RWPE2 (cell line): Measurements from ENCODE around the gene ZNF280D.

Experiments
- ATAC-seq: fragments of 200-7000 bp; cut with Tn5 transposase; 3 replicates; pipeline ENCODE4 v1.9.1; 2021; ENCODE audit warnings: low read depth
- DNase-seq: peaks from one replicate; pipeline ENCODE4 v3.0.0-alpha.2; 2020; ENCODE audit warnings: low spot score
- H3K27ac ChIP-seq: fragments of 450-650 bp; 2 replicates; pipeline ENCODE4 v1.5.1; 2017; ENCODE audit warnings: mild to moderate bottlenecking; ENCODE audit not compliant: poor library complexity, severe bottlenecking
- H3K27me3 ChIP-seq: fragments of 250-450 bp; sonication (Bioruptor Pico); 2 replicates; pipeline ENCODE4 v1.5.1; 2021; ENCODE audit warnings: mild to moderate bottlenecking, moderate library complexity; ENCODE audit not compliant: insufficient read depth, poor library complexity, severe bottlenecking
- H3K36me3 ChIP-seq: fragments of 250-450 bp; sonication (Bioruptor Pico); 2 replicates; pipeline ENCODE4 v1.5.1; 2020; ENCODE audit warnings: low read depth, mild to moderate bottlenecking, moderate library complexity
- H3K4me1 ChIP-seq: fragments of 250-450 bp; sonication (Bioruptor Pico); 2 replicates; pipeline ENCODE4 v1.5.1; 2021; ENCODE audit warnings: mild to moderate bottlenecking, moderate library complexity; ENCODE audit not compliant: insufficient read depth, poor library complexity, severe bottlenecking
- H3K4me3 ChIP-seq: fragments of 250-450 bp; sonication (Bioruptor Pico); 2 replicates; pipeline ENCODE4 v1.5.1; 2021; ENCODE audit warnings: mild to moderate bottlenecking, moderate library complexity; ENCODE audit not compliant: severe bottlenecking
- H3K9me3 ChIP-seq: fragments of 250-450 bp; sonication (Bioruptor Pico); 2 replicates; pipeline ENCODE4 v1.5.1; 2021; ENCODE audit warnings: mild to moderate bottlenecking, moderate library complexity; ENCODE audit not compliant: severe bottlenecking
- CTCF ChIP-seq: fragments of 450-650 bp; IDR thresholded peaks from one replicate; pipeline ENCODE4 v1.5.1; 2017; ENCODE audit warnings: mild to moderate bottlenecking, moderate library complexity; ENCODE audit not compliant: poor library complexity, severe bottlenecking

The ZNF280D gene

DNA sequence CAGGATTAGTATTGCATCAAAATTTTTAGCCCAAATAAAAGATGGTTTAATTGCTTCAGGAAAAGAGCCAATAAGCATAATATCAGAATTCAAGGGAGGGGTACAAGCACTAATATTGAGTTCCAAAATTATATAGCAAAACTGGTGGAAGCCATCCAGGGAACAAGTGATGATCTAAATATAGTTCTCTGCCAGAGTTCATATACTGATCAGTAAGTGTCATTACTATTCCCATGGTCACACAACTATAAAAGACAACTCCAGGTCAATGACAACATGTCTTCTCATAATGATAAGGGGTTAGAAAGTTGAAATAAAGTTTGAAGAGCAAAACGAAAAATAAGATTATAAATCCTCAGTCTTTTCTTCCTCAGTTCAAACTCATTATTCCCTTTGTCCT, 57.4 kb downstream of the ZNF280D start:
- no peak overlapping the region for H3K4me3 ChIP-seq
- ATAC-seq (no peak), DNase-seq (no peak)
- TF ChIP-seq CTCF: no peak
- no peak overlapping the region for H3K27ac ChIP-seq
- peaks cover 14% of the 10 kb centered on the region; the same call in 1 of the 2 replicates for H3K36me3 ChIP-seq
- no peaks in the 10 kb centered on the region for H3K4me1 ChIP-seq
- H3K9me3 ChIP-seq: no peaks in the 10 kb centered on the region
- H3K27me3 ChIP-seq: no peaks in the 10 kb centered on the region

DNA sequence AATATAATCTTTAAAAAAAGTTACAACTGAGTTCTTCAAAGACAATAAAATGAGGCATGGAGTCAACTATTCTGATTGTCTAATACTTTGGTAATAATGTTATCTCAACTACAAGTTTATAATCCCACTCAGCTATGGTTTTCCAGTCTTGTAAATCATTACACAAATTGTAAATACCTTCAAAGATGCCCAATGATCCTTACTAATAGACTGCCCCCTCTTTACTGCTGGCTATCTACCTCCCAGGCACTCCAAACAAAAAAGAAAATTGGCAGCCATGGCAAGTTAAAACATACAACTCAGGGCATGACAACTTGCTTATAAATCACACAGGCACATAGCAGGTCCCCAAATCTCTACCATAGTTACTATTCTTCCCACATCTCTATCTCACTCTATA, 58.5 kb downstream of the ZNF280D start:
- DNase-seq: no peak
- no peak for ATAC-seq
- Histone ChIP-seq H3K9me3 (no peaks in the 10 kb centered on the region), H3K4me1 (no peaks in the 10 kb centered on the region), H3K27me3 (no peaks in the 10 kb centered on the region), H3K4me3 (no peak overlapping the region), H3K36me3 (peaks cover 14% of the 10 kb centered on the region; the same call in 1 of the 2 replicates), H3K27ac (no peak overlapping the region)
- no peak for TF ChIP-seq CTCF

GRCh38 chr15:56672721-56673120, 60.6 kb downstream of the ZNF280D start:
- Histone ChIP-seq H3K4me3 (no peak overlapping the region), H3K36me3 (peaks cover 21% of the 10 kb centered on the region), H3K27me3 (no peaks in the 10 kb centered on the region), H3K4me1 (no peaks in the 10 kb centered on the region), H3K9me3 (no peaks in the 10 kb centered on the region), H3K27ac (no peak overlapping the region)
- no peak for TF ChIP-seq CTCF
- no peak for DNase-seq
- no peak for ATAC-seq

DNA sequence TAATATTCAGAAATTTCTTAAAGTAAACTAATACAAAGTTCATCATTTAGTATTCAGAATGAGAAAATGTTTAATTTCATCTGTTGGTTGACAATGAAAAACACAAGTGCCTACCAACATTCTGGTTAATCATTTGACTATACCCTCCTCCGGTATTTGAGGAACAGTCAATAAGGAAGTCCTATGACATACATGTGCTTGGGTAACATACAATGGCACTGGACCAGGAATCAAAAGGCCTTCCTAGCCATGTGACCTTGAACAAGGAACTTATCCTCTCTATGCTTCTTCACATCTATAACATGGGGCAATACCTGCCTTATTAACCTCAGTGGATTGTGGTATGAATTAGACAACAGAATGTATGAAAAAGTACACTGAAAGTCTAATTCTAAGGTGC, 65.8 kb downstream of the ZNF280D start:
- no peaks in the 10 kb centered on the region for H3K4me1 ChIP-seq
- no peaks in the 10 kb centered on the region for H3K27me3 ChIP-seq
- DNase-seq: no peak
- no peak for ATAC-seq
- H3K36me3 ChIP-seq: peaks cover 20% of the 10 kb centered on the region
- no peaks in the 10 kb centered on the region for H3K9me3 ChIP-seq
- TF ChIP-seq CTCF: no peak
- H3K4me3 ChIP-seq: no peak overlapping the region
- H3K27ac ChIP-seq: no peak overlapping the region

GRCh38 chr15:56660943-56661342, 72.4 kb downstream of the ZNF280D start:
- no peaks in the 10 kb centered on the region for H3K4me1 ChIP-seq
- H3K9me3 ChIP-seq: no peaks in the 10 kb centered on the region
- H3K36me3 ChIP-seq: peaks cover 19% of the 10 kb centered on the region
- no peak overlapping the region for H3K4me3 ChIP-seq
- DNase-seq (no peak), ATAC-seq (no peak)
- no peaks in the 10 kb centered on the region for H3K27me3 ChIP-seq
- TF ChIP-seq CTCF: no peak
- H3K27ac ChIP-seq: no peak overlapping the region
